Islet precursor cell (in vitro differentiated cells): Measurements from ENCODE around the gene TIMM21.

Experiments used
- DNase-seq: peaks from one replicate; pipeline ENCODE4 v3.0.0-alpha.2; 2018

TIMM21 gene, protein sequence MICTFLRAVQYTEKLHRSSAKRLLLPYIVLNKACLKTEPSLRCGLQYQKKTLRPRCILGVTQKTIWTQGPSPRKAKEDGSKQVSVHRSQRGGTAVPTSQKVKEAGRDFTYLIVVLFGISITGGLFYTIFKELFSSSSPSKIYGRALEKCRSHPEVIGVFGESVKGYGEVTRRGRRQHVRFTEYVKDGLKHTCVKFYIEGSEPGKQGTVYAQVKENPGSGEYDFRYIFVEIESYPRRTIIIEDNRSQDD

GRCh38 chr18:74147779-74148542, at the start of gene TIMM21, which contains the start of gene FBXO15:
Gene TIMM21 (plus strand): TSS chr18:74148523. CDS start chr18:74148809, 286 bp downstream.
Gene FBXO15 (minus strand): TSS chr18:74147834. CDS start chr18:74147785, 49 bp downstream.
- peak; percentile 97 for DNase-seq

- DNase-seq: no peak
Measured at GRCh38 chr18:74108460-74108859, 39.9 kb upstream of the TIMM21 start.

DNA sequence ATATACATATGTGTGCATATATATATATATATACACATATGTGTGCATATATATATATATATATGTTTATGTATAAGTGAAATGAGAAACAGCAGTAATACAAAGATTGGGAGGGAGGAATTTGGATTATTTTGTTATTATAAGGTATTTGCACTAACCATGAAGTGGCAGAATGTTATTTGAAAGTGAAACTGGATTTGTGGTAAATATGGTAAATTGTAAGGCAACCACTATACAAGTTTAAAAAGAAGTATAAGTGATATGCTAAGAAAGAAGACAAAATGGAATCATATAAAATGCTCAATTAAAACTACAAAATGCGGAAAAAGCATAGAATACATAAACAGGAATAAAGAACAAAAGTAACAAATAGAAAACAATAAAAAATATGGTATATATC, 38.2 kb upstream of the TIMM21 start:
- no peak for DNase-seq

DNA sequence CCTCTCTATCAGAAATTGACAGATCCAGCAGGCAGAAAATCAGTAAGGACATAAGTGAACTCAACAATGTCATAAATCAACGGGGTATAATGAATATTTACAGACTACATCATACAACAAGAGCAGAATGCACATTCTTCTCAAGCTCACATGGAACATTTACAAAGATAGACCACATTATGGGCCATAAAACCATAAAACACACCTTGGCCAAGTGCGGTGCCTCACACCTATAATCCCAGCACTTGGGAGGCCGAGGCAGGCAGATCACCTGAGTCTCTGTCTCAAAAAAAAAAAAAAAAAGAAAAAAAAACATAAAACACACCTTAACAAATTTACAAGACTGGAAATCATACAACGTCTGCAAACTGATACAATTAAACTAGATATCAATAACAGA, 37.3 kb upstream of the TIMM21 start:
- no peak for DNase-seq

GRCh38 chr18:74113711-74114110, 34.6 kb upstream of the TIMM21 start:
- DNase-seq: no peak

GRCh38 chr18:74114116-74114515, 34.2 kb upstream of the TIMM21 start:
- no peak for DNase-seq

DNA sequence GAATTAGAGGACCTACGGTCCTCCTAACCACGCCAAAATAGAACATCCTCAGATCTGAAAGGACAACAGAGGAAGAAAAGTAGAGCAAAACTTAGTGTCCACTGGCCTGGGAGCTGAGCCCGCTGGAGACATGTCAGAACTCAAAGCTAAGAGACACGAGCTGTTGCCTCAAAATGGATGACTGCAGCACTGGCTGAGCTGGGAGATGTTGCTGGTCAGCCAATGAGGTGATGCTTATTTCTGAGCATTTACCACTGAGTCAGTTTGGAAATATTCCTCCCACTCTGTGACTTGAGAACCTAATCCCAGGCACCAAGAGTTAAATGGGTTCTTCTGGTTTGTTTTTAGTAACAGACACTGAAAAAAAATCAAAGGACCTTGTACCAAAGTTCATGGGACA, 33.3 kb upstream of the TIMM21 start:
- peak; percentile 63 for DNase-seq

DNA sequence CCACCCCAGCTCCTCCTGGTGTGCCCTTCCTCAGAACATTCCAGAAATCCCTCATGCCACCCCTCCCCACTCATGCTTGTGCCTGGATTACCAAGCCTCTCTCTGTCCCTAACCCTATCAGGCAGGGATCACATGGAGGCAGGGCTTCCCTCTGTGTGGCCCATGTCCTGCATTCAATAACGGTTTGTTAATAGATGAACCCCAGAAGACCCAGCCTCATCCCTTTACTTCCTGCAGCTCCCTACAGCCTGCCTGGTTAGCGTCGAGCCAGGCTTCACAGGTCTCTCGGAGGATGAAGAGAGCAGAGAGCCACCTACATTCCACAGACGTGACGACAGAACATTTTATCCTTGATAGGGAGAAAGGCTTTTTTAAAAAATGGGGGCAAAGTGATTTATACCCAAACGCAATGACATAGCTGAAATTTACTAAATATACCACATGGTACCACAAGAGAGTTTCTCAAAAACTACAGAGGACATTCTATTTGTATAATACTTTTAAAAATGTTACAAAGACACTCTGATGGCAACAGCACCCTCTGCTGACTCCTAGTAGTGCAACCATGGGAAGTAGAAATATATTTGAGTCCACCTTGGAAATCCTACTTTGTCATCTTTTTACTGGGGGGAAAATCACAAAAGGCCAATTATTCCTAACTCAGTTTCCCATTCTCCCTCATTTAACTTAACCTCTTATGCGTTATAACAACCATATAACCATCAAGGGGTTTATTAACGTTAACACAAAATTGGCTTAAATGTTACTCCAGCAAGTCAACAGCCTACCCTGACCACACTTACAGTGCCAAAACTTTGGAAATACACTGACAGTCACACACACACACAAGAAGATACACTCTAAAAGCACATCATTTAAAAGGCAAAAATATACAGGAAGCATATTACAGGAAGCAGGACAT, 31.4 kb upstream of the TIMM21 start:
- DNase-seq: peak; percentile 71

DNA sequence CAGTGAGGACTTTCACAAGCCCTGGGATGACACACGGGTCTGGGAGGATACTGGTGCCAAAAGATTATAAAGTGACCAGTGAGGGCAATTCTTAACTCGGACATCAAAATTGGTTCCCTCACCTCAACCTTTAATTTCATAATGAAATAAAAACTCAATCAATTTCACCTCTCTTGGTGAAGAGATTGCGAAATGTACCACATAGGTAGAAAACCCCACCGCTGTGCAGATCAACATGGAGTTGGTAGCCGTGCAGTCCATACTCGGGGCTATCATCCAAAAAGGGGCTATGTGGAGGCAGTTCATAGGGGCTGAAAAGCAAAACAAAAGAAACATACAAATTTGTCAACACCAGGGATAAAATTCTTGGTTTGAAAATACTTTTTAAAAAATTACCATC, 25.1 kb upstream of the TIMM21 start:
- no peak for DNase-seq

- DNase-seq: no peak
Measured at GRCh38 chr18:74124642-74125041, 23.7 kb upstream of the TIMM21 start.

- DNase-seq: no peak
Measured at GRCh38 chr18:74126684-74127655, 21.4 kb upstream of the TIMM21 start.

- DNase-seq: no peak
Measured at GRCh38 chr18:74128159-74128558, 20.2 kb upstream of the TIMM21 start.

- peak; percentile 20 for DNase-seq
Measured at GRCh38 chr18:74131124-74131523, 17.2 kb upstream of the TIMM21 start.

DNA sequence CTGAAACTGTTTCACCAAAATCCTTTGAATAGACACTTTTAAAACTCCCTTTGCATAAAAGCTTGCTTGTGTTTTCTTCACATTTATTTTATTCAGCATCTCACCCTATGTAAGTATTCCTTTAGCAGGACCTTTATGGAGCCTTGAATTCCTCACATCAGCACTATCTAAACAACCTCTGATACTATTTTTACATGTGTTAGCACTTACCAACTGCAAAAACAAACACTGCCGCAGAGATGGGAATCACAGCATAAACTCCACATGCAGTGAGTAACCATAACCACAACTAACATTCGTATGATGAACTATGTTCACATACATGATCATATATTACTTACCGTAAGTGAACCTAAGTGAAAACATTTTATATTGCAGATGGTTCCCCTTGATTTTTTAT, 16.1 kb upstream of the TIMM21 start:
- no peak for DNase-seq

DNA sequence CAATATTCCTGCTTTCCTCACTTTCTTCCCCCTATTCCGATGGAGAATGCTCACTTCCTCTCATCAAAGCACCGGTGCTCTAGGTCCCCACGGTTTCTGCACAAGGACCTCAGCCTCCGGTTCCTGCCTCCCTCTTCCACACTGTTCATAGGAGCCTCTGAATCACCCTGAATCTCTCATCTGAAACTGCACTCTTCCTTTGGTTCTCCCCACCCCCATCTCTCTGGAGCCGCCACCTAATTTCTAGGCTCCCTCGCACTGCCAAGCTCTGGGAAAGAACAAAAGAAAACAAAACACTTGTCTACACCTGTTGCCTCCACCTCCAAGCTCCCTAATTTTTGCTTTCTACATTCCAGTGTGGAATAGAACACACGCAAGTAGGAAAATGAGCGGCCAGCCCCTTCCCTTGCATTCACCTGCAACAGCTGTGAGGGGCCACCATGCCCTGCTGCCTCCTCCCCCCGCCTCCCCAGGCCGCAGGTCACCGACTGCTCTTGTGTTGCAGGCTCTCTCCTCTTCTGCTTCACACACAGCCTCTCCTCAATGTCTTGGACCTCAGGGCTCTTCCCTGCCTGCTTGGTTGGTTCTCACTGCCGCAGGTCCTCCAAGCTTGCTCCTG, 10.3 kb upstream of the TIMM21 start:
- peak; percentile 43 for DNase-seq

DNA sequence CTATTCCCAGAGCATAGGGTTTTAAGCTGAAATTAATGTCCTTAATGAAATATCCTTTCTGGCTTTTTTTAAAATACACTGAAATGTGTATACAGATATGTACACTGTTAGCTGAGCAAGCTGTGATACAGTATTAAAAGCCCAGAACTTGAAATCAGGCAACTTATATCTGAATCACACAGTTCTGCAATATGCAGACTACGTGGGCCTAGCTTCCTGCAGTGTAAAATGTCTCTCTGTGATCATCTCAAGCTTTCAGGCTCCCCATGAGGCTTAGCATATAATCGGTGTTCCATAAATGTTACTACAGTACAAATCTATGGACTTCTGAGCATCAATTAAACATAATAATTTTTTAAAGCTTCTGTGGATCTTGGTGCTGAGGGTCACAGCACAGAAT, 8.9 kb upstream of the TIMM21 start:
- no peak for DNase-seq

DNA sequence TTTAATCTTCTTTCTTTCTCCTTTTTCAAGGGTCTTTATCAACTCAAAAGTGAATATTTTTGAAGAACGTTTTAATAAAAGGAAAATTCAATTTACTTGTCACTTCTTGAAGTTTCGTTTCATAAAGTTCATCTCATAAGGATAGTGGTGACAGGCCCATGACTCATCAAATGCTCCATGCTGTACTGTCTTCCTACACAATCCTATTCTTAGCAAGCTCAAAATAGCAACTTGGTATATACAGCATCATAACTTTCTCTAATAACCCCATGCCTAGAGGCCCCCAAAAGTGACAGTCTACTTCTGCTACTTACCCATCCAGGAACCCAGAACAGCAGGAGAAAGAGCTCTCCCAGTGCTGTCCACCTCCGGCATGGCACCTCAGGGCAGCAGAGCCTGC, 8.4 kb upstream of the TIMM21 start:
- no peak for DNase-seq

- DNase-seq: no peak
Measured at GRCh38 chr18:74140582-74140981, 7.7 kb upstream of the TIMM21 start.

GRCh38 chr18:74141667-74142066, 6.7 kb upstream of the TIMM21 start:
- peak; percentile 49 for DNase-seq

DNA sequence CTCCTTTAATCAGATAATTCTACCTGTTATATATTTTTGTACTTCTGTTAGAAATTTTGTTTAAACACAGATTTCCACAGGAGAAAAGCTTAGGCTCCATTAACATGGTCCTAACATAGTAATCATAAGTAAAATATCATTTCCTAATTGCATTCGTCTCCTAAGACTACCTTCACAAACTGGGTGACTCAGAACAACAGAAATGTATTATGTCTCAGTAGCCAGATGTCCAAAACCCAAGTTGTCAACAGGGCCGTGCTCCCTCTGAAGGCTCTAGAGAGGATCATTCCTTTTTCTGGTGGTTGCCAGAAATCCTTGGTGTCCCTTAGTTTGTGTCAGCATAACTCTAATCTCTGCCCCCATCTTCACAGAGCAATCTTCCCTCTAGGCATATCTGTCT, 6.1 kb upstream of the TIMM21 start:
- DNase-seq: no peak

- no peak for DNase-seq
Measured at GRCh38 chr18:74146756-74147155, 1.6 kb upstream of the TIMM21 start.

GRCh38 chr18:74147491-74147778, 888 bp upstream of the TIMM21 start:
- DNase-seq: no peak
